Osteocyte (in vitro differentiated cells): ENCODE results near the gene ZNF662. TPM values are rescaled to one million over a fixed set of nuclear protein-coding genes. Genes with fewer than 3 reads are reported as not detected.

Source experiments
- DNase-seq: peaks from one replicate; pipeline ENCODE4 v3.0.0; 2021; ENCODE audit warnings: mixed read lengths; ENCODE audit not compliant: unreplicated experiment; ENCODE audit errors: extremely low spot score
- H3K27ac Mint-ChIP-seq: one replicate; pipeline ENCODE4 v1.8.0; 2021; ENCODE audit warnings: mild to moderate bottlenecking, mixed read lengths; ENCODE audit not compliant: unreplicated experiment
- H3K27me3 Mint-ChIP-seq: one replicate; pipeline ENCODE4 v1.8.0; 2021; ENCODE audit warnings: mixed read lengths; ENCODE audit not compliant: unreplicated experiment
- H3K36me3 Mint-ChIP-seq: one replicate; pipeline ENCODE4 v1.8.0; 2021; ENCODE audit warnings: mixed read lengths; ENCODE audit not compliant: unreplicated experiment
- H3K4me1 Mint-ChIP-seq: one replicate; pipeline ENCODE4 v1.8.0; 2021; ENCODE audit warnings: mixed read lengths; ENCODE audit not compliant: unreplicated experiment
- H3K4me3 Mint-ChIP-seq: one replicate; pipeline ENCODE4 v1.8.0; 2021; ENCODE audit warnings: mild to moderate bottlenecking, moderate library complexity, mixed read lengths; ENCODE audit not compliant: unreplicated experiment
- H3K9me3 Mint-ChIP-seq: one replicate; pipeline ENCODE4 v1.8.0; 2021; ENCODE audit warnings: mixed read lengths; ENCODE audit not compliant: unreplicated experiment
- total RNA-seq: library from RNA; stranded (reverse); gene quantifications from 2 replicates; pipeline ENCODE4 v1.2.1, GENCODE V29; 2021
- TF ChIP-seq, protein P1 (sequence below): fragments of 200-600 bp; sonication (generic); IDR thresholded peaks from 2 replicates; pipeline ENCODE4 v1.5.0; 2021; ENCODE audit warnings: antibody characterized with exemption, mild to moderate bottlenecking, moderate library complexity

ZNF662 gene
- total RNA-seq, 1 donor from 2014 or later = not detected

GRCh38 chr3:42891042-42891441 lies 14.9 kb upstream of the ZNF662 start:
- Mint-ChIP-seq H3K4me3 (no peak overlapping the region), H3K4me1 (no peaks in the 10 kb centered on the region), H3K27ac (no peak overlapping the region), H3K9me3 (no peaks in the 10 kb centered on the region), H3K36me3 (no peaks in the 10 kb centered on the region), H3K27me3 (peaks cover 40% of the 10 kb centered on the region)
- DNase-seq = no peak
- TF ChIP-seq, protein P1, sequence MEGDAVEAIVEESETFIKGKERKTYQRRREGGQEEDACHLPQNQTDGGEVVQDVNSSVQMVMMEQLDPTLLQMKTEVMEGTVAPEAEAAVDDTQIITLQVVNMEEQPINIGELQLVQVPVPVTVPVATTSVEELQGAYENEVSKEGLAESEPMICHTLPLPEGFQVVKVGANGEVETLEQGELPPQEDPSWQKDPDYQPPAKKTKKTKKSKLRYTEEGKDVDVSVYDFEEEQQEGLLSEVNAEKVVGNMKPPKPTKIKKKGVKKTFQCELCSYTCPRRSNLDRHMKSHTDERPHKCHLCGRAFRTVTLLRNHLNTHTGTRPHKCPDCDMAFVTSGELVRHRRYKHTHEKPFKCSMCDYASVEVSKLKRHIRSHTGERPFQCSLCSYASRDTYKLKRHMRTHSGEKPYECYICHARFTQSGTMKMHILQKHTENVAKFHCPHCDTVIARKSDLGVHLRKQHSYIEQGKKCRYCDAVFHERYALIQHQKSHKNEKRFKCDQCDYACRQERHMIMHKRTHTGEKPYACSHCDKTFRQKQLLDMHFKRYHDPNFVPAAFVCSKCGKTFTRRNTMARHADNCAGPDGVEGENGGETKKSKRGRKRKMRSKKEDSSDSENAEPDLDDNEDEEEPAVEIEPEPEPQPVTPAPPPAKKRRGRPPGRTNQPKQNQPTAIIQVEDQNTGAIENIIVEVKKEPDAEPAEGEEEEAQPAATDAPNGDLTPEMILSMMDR = no peak

- Mint-ChIP-seq H3K27me3 (peaks cover 35% of the 10 kb centered on the region), H3K4me1 (no peaks in the 10 kb centered on the region)
- TF ChIP-seq, protein P1 = no peak
These were observed 13.8 kb upstream of the ZNF662 start for GRCh38 chr3:42892169-42892568.

DNA sequence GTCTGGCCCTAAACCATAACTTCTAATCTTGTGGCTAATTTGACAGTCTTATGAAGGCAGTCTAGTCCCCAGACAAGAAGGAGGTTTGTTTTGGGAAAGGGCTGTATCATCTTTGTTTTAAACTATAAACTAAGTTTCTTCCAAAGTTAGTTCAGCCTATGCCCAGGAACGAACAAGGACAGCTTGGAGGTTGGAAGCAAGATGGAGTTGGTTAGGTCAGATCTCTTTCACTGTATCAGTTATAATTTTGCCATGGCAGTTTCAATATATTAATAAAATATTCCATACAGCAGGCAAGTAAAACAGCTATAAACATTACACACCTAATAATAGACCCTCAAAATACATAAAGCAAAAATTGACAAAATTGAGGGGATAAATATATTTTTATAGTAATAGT lies 13.1 kb upstream of the ZNF662 start:
- no peaks in the 10 kb centered on the region for H3K36me3 Mint-ChIP-seq
- DNase-seq = no peak
- H3K27ac Mint-ChIP-seq = no peak overlapping the region
- H3K27me3 Mint-ChIP-seq = peaks cover 32% of the 10 kb centered on the region
- no peaks in the 10 kb centered on the region for H3K9me3 Mint-ChIP-seq
- H3K4me3 Mint-ChIP-seq = no peak overlapping the region
- no peaks in the 10 kb centered on the region for H3K4me1 Mint-ChIP-seq
- TF ChIP-seq, protein P1 = no peak

More at GRCh38 chr3:42892169-42892568, 13.8 kb upstream of the ZNF662 start:
- H3K4me3 Mint-ChIP-seq = no peak overlapping the region
- H3K9me3 Mint-ChIP-seq = no peaks in the 10 kb centered on the region
- no peak overlapping the region for H3K27ac Mint-ChIP-seq
- DNase-seq = no peak
- H3K36me3 Mint-ChIP-seq = no peaks in the 10 kb centered on the region

- Mint-ChIP-seq H3K27me3 (peaks cover 22% of the 10 kb centered on the region), H3K36me3 (no peaks in the 10 kb centered on the region), H3K27ac (no peak overlapping the region), H3K4me1 (no peaks in the 10 kb centered on the region), H3K4me3 (no peak overlapping the region), H3K9me3 (no peaks in the 10 kb centered on the region)
- DNase-seq = no peak
- TF ChIP-seq, protein P1 = no peak
These were observed 11.0 kb upstream of the ZNF662 start for GRCh38 chr3:42894698-42895579.

DNA sequence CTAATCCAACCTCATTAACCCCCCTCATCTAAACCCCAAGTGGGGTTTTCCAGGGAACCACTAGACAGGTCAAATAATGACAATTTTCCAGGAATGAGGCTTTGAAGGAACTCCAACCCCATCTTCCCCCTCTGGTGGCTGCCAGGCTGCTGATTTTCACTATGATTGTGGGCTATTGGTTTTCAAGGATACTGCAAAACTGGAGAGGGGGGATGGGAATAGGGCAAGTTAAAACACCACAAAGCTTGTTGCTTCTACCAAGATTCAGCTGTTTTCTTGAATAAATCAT lies 10.4 kb upstream of the ZNF662 start:
- TF ChIP-seq, protein P1 = no peak
- Mint-ChIP-seq H3K4me3 (no peak overlapping the region), H3K9me3 (no peaks in the 10 kb centered on the region), H3K36me3 (no peaks in the 10 kb centered on the region), H3K27me3 (peaks cover 18% of the 10 kb centered on the region), H3K27ac (no peak overlapping the region), H3K4me1 (no peaks in the 10 kb centered on the region)
- DNase-seq = no peak
